NCI-H2171 treated with DMSO at 0.1 percent for 48 hours (cell line): Measurements from ENCODE around the gene TTYH1.

Experiments
- DNase-seq: peaks from one replicate; lab custom pipeline; 2025; lab: John Stamatoyannopoulos, UW

Gene TTYH1

DNA sequence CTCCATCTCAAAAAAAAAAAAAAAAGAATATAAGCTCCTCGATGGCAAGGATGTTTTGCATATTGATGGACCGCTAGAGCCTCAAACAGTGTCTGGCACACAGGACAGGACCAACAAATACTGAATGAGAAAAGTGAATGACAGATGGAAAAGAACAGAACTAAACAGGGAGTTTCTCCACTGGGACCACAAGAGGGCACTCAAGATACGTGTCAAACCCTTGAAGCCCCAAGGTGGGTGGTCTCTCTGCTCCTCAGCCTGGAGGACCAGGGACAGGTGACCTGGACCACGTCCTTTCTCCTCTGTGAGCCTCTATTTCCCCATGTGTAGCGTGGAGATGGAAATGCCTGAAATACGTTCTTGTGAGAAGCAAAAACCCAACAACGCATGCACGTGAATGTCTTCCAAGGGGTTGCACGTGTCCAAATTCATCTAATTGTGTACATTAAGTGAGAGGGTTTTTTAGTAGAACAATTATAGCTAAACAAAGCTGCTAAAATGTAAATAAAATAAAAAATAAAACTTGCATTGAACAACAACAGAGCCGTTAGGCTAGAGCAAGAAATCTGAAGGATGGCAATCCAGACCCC is 63.5 kb downstream of the TTYH1 start:
- peak; percentile 33 for DNase-seq

DNA sequence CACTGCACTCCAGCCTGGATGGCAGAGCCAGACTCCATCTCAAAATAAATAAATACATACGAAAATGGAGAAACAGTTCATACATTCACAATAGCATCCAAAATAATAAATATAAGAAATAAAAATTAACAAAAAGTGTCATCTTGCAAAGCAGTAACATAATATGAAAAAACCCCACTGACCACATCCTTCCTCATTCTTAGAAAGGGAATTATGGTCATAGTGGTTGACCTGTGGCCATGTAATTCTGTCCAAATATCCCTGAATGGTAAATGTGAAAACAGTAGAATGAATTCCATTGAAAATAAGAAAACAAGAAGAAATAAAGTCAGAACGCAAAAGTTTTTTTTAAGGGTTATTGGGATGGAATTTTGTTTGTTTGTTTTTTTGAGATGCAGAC is 64.8 kb downstream of the TTYH1 start:
- no peak for DNase-seq

DNA sequence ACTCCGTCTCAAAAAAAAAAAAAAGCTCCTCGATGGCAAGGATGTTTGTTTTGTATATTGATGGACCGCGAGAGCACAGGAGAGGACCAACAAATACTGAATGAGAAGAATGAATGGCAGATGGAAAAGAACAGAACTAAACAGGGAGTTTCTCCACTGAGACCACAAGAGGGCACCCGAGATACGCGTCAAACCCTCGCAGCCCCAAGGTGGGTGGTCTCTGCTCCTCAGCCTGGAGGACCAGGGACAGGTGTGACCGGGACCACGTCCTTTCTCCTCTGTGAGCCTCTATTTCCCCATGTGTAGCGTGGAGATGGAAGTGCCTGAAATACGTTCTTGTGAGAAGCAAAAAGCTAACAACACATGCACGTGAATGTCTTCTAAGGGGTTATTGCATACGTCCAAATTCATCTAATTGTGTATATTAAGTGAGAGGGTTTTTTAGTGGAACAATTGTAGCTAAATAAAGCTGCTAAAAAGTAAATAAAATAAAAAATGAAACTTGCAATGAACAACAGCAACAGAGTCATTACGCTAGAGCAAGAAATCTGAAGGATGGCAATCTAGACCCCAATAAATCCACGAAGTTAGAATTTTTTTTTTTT is 66.2 kb downstream of the TTYH1 start:
- DNase-seq, result peak; percentile 60

- no peak for DNase-seq
These were observed 67.6 kb downstream of the TTYH1 start for GRCh38 chr19:54482889-54483288.

DNA sequence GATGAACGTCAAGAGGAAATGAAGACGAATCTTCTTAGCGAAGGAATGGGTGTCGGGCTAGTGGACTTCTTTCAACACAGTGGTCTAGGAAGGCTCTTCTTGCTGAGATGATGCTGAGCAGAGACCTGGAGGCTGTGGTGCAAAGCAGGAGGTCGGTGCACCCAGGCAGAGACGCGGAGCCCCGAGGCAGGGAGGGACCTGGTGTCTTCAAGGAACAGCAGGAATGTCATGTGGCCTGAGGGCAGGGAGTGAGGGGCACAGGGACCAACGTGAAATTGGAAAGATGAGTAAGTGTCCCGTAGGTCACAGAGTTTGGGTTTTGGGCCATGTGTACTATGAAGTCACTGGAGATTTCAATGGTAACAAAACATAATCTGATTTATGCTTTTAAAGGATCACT is 69.2 kb downstream of the TTYH1 start:
- no peak for DNase-seq

GRCh38 chr19:54485851-54486250 is 70.6 kb downstream of the TTYH1 start:
- DNase-seq, result no peak
